Ectodermal cell (in vitro differentiated cells): Measurements from ENCODE around the gene KLHL1.

Experiments
- H3K27ac ChIP-seq: 2 replicates; pipeline ENCODE4 v1.7.0; 2013; ENCODE audit warnings: mild to moderate bottlenecking, low read depth, low read length; ENCODE audit not compliant: insufficient read depth, poor library complexity, severe bottlenecking
- H3K27me3 ChIP-seq: 2 replicates; pipeline ENCODE4 v1.7.0; 2013; ENCODE audit warnings: mild to moderate bottlenecking, low read length; ENCODE audit not compliant: insufficient read depth, control insufficient read depth, poor library complexity, severe bottlenecking
- H3K36me3 ChIP-seq: one replicate; pipeline ENCODE4 v1.7.0; 2013; ENCODE audit warnings: low read length; ENCODE audit not compliant: control insufficient read depth, insufficient read depth
- H3K4me1 ChIP-seq: one replicate; pipeline ENCODE4 v1.7.0; 2013; ENCODE audit warnings: low read length; ENCODE audit not compliant: control insufficient read depth, insufficient read depth
- H3K4me3 ChIP-seq: 2 replicates; pipeline ENCODE4 v1.7.0; 2013; ENCODE audit warnings: low read depth, low read length, control low read depth; ENCODE audit not compliant: insufficient read depth
- H3K9me3 ChIP-seq: 2 replicates; pipeline ENCODE4 v1.7.0; 2013; ENCODE audit warnings: mild to moderate bottlenecking, low read length, moderate library complexity; ENCODE audit not compliant: control insufficient read depth
- WGBS, 2 experiments: methylation state at CpG; one replicate each; pipeline ENCODE4 v1.1.7; 2013; ENCODE audit warnings: missing lambda C conversion rate in 2 of 2; 5-methylcytosine and 5-hydroxymethylcytosine counted together

KLHL1 gene

DNA sequence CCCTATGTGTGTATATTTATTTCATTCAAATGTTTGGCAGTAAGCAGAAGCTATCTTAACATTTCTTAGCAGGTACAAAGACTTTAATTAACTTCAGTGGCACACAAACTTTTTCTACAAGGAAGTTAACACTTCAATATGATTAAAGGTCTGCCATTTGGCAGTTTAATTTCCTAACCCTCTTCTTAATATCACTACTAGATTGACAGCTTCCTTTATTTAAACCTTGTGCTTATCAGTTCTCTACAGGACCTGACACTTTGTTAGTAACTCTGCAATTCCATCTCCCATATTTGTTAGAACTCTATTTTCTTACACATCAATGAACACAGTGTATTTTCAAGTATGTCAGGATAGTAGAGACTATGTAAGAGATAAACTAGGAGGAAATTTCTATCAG, 153.0 kb downstream of the KLHL1 start:
- Histone ChIP-seq H3K27me3 (no peaks in the 10 kb centered on the region), H3K9me3 (no peaks in the 10 kb centered on the region), H3K4me1 (no peaks in the 10 kb centered on the region), H3K36me3 (no peaks in the 10 kb centered on the region), H3K27ac (no peak overlapping the region), H3K4me3 (no peak overlapping the region)

DNA sequence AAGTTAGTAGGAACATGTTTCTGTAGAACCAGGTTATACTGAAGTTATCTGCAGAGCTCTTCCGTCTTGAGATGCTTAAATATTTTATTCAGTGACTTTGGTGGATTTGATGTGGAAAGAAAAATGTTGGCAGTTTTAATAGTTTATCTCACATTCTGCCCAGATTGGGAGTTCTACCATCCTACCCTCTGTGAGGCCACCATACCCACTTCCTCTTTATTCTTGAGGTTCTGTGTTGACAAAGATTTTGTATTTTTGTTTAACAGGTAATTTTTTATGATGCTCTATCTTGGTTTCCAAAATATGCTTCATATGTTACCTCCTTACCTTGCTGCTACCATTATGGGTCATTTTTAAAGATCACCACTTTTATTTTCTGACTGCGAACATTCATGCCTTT, 156.8 kb downstream of the KLHL1 start:
- no peaks in the 10 kb centered on the region for H3K27me3 ChIP-seq
- WGBS, 2 experiments = 90 to 94% methylated on average over 2 of the region's 2 CpGs
- no peaks in the 10 kb centered on the region for H3K9me3 ChIP-seq
- H3K4me1 ChIP-seq = no peaks in the 10 kb centered on the region
- no peaks in the 10 kb centered on the region for H3K36me3 ChIP-seq
- no peak overlapping the region for H3K27ac ChIP-seq
- H3K4me3 ChIP-seq = no peak overlapping the region

DNA sequence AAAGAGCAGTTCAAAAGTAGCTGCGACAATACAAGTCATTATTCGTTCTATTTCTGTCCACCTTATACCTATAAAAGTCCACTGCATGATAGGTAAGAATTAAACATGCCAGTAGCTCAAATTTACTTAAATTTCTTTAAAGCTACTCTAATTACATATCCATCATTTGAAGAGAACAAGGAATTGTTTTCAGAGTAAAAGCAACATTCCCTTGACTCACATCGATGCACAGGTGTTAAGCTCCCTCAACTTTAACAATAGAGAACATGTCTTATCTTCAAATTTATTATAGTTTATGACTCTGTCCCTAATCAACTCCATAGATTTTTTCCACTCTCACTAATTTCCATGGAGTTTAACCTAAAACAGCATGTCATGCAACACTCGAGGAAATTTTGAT, 158.1 kb downstream of the KLHL1 start:
- no peaks in the 10 kb centered on the region for H3K36me3 ChIP-seq
- WGBS, 2 experiments = 91 to 96% methylated on average over 3 to 4 of the region's 4 CpGs
- no peak overlapping the region for H3K27ac ChIP-seq
- H3K4me3 ChIP-seq = no peak overlapping the region
- no peaks in the 10 kb centered on the region for H3K4me1 ChIP-seq
- no peaks in the 10 kb centered on the region for H3K9me3 ChIP-seq
- H3K27me3 ChIP-seq = no peaks in the 10 kb centered on the region

DNA sequence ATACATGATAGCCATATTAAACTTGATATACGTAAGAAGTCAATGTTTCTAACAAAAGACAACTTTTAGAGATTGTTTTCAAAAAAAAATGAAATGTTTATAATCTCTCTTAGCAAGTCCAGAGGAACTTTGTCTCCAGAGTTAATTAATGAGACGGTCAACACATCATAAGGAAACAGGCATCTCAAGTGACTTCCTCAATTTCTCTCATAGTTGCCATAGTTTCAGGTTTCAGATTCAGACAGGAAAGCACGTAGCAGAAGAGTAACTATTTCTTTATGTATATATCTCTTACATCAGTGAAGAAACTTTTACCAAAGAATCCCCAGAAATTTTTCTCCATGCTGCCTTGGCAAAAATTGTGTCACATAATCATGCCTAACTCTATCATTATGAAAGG, 160.2 kb downstream of the KLHL1 start:
- 100% methylated on average over 1 to 2 of the region's 3 CpGs for WGBS, 2 experiments
- H3K36me3 ChIP-seq = no peaks in the 10 kb centered on the region

DNA sequence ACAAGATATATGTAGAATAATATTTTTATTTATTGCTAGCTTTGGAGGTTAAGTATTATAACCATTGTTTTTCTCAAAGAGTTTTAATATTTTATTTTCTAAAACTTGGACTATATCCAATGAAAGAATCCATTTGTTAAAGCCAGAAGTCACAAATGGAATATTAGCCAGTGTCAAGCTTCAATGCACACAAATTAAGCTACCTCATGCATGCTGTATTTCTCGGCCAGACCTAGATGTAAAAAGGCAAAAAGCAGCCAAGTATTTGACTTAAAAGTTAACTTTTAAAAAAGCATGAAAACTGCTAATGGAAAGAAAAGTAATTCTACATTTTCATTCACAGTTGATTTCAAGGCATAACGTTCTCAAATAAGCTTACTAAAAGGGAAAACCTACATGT, 160.7 kb downstream of the KLHL1 start:
- H3K9me3 ChIP-seq = no peaks in the 10 kb centered on the region
- no peak overlapping the region for H3K27ac ChIP-seq
- H3K36me3 ChIP-seq = no peaks in the 10 kb centered on the region
- H3K4me1 ChIP-seq = no peaks in the 10 kb centered on the region
- 93 to 100% methylated on average over 1 to 2 of the region's 2 CpGs for WGBS, 2 experiments
- H3K27me3 ChIP-seq = no peaks in the 10 kb centered on the region
- H3K4me3 ChIP-seq = no peak overlapping the region

More for the DNA sequence above, 160.2 kb downstream of the KLHL1 start:
- no peak overlapping the region for H3K4me3 ChIP-seq
- no peaks in the 10 kb centered on the region for H3K9me3 ChIP-seq
- H3K27ac ChIP-seq = no peak overlapping the region
- H3K4me1 ChIP-seq = no peaks in the 10 kb centered on the region
- H3K27me3 ChIP-seq = no peaks in the 10 kb centered on the region

DNA sequence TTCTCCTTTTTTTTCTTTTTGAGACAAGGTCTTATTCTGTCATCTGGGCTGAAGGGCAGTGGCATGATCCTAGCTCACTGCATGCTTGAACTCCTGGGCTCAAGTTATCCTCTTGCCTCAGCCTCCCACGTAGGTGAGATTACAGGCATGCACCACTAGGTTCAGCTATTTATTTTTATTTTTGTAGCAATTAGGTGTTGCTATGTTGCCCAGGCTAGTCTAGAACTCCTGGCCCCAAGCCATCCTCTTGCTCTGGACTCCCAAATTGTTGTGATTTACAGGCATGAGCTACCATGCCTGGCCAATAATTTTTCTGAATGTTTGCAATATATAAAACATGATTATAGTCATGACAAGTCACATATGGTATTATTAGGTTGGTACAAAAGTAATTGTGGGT, 161.7 kb downstream of the KLHL1 start:
- Histone ChIP-seq H3K9me3 (no peaks in the 10 kb centered on the region), H3K27ac (no peak overlapping the region), H3K4me3 (no peak overlapping the region), H3K36me3 (no peaks in the 10 kb centered on the region), H3K4me1 (no peaks in the 10 kb centered on the region), H3K27me3 (no peaks in the 10 kb centered on the region)
- 87 to 100% methylated on average over 1 of the region's 1 CpG for WGBS, 2 experiments

DNA sequence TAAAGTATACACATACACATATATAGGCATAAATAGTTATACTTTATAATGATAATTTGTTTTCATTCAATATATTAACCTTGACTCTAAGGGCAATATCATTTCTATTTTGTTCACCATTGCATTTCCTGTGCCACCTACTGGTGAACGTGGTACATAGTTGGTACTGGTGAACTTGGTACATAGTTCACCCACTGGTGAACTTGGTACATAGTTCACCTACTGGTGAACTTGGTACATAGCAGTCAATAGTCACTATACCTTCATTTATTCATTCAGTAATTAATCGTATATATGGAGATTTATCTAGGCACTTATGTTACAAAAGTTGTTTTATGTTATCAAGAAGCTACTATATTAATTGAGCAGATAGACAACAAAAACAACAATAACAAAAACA, 173.2 kb downstream of the KLHL1 start:
- no peaks in the 10 kb centered on the region for H3K4me1 ChIP-seq
- no peak overlapping the region for H3K27ac ChIP-seq
- H3K9me3 ChIP-seq = no peaks in the 10 kb centered on the region
- H3K27me3 ChIP-seq = no peaks in the 10 kb centered on the region
- 64 to 95% methylated on average over 1 of the region's 2 CpGs for WGBS, 2 experiments
- H3K36me3 ChIP-seq = no peaks in the 10 kb centered on the region
- no peak overlapping the region for H3K4me3 ChIP-seq

DNA sequence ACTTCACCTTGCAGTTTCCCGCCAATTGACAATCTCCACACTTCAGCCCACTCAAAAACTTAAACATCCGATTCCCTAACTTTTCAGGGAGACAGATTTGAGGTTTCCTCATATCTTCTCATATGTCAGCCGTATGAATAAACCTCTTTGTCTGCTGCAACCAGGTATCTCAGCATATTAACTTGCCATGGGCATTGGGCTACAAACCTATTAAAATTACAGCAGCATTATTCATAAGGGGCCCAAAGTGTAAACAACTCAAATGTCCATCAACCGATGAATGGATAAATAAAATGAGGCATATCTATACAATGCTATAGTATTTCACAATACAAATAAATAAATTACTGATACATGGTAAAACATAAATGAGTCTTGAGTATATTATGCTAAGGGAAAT, 180.0 kb downstream of the KLHL1 start:
- no peak overlapping the region for H3K4me3 ChIP-seq
- no peaks in the 10 kb centered on the region for H3K36me3 ChIP-seq
- no peaks in the 10 kb centered on the region for H3K27me3 ChIP-seq
- H3K27ac ChIP-seq = no peak overlapping the region
- H3K4me1 ChIP-seq = no peaks in the 10 kb centered on the region
- H3K9me3 ChIP-seq = no peaks in the 10 kb centered on the region
- 94 to 96% methylated on average over 3 of the region's 4 CpGs for WGBS, 2 experiments

DNA sequence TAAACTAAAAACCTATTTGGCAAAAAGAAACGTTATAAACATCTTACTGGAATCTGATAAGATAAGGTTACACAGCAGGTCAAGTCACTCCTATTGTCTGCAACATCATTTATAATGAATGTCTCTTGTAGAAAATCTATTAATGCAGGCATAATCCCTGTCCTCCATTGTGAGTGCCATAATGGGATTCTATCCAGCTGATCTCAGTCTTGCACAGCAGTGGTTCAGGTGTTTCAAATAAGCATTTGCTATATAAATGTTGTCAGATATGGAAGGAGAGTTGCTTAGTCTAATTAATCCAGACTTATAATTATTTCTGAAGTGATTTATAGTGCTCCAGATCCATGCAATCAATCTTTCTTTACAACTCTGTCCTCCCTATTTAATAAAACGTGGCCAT, 187.1 kb downstream of the KLHL1 start:
- Histone ChIP-seq H3K36me3 (no peaks in the 10 kb centered on the region), H3K9me3 (no peaks in the 10 kb centered on the region), H3K27ac (no peak overlapping the region), H3K4me1 (no peaks in the 10 kb centered on the region), H3K4me3 (no peak overlapping the region), H3K27me3 (no peaks in the 10 kb centered on the region)
- WGBS, 2 experiments = 96 to 100% methylated on average over 1 to 2 of the region's 2 CpGs

DNA sequence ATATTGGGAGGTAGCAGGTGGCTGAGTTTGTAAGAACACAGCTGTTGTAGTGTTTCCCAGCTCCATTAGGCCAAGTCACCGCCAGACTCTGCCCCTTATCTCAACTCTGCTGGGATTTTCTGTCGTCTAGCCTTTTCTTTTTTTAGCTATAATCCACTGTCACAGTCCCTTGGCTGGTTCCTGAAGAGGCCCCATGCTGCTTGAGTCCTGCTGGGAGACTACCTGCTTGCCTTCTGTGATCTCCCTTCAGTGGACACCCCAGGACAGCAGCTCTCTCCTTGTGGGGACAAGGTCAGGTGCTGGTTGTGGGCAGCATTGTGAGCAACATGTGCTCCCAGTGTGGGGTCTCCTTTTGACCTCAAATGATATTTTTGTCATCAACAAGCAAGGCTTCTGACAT, 195.6 kb downstream of the KLHL1 start:
- no peak overlapping the region for H3K27ac ChIP-seq
- no peaks in the 10 kb centered on the region for H3K27me3 ChIP-seq
- no peak overlapping the region for H3K4me3 ChIP-seq
- WGBS, 2 experiments = 62 to 68% methylated on average over 2 of the region's 2 CpGs
- no peaks in the 10 kb centered on the region for H3K4me1 ChIP-seq
- no peaks in the 10 kb centered on the region for H3K36me3 ChIP-seq
- H3K9me3 ChIP-seq = no peaks in the 10 kb centered on the region

DNA sequence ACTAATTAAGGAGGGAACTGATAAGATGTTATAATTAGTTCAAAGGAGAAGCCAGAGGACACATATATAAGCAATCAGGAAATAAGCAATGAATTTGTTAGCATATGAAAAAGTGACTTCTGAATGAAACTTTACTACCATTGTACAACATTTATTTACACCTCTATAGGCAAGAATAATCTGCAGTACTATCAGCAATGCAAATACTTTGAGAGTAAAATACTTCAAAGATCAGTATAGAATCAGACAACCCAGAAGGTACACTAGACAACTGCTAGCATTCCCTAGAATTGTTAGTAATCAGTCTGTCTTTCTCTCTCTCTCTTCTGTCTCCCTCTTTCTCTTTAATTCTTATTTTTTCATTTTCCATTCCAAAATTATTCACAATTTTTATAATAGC, 197.5 kb downstream of the KLHL1 start:
- no peak overlapping the region for H3K27ac ChIP-seq
- H3K4me1 ChIP-seq = no peaks in the 10 kb centered on the region
- H3K27me3 ChIP-seq = no peaks in the 10 kb centered on the region
- H3K36me3 ChIP-seq = no peaks in the 10 kb centered on the region
- H3K9me3 ChIP-seq = no peaks in the 10 kb centered on the region
- no peak overlapping the region for H3K4me3 ChIP-seq
